H9 (cell line): ENCODE measurements around the gene GPD2. TPM values are rescaled to one million over a fixed set of nuclear protein-coding genes. Genes with fewer than 3 reads are reported as not detected.

ENCODE experiments used
- DNase-seq: peaks from one replicate; pipeline ENCODE4 v3.0.0-alpha.2; 2017
- H2AFZ ChIP-seq: one replicate; pipeline ENCODE4 v1.6.1; 2013; ENCODE audit warnings: mild to moderate bottlenecking, low read length, control low read depth, moderate library complexity
- H2AK5ac ChIP-seq: 2 replicates; pipeline ENCODE4 v1.6.1; 2013; ENCODE audit warnings: low read length, control low read depth, mixed read lengths; ENCODE audit not compliant: insufficient read length
- H2BK120ac ChIP-seq: one replicate; pipeline ENCODE4 v1.6.1; 2013; ENCODE audit warnings: low read depth, mild to moderate bottlenecking, low read length, control low read depth, inconsistent platforms; ENCODE audit not compliant: poor library complexity, severe bottlenecking
- H2BK12ac ChIP-seq: 2 replicates; pipeline ENCODE4 v1.6.1; 2013; ENCODE audit warnings: low read length, control low read depth, mixed read lengths, low read depth; ENCODE audit not compliant: insufficient read length
- H2BK15ac ChIP-seq: 2 replicates; pipeline ENCODE4 v1.6.1; 2013; ENCODE audit warnings: low read depth, low read length, control low read depth
- H2BK20ac ChIP-seq: one replicate; pipeline ENCODE4 v1.6.1; 2013; ENCODE audit warnings: low read depth, mild to moderate bottlenecking, low read length, control low read depth, inconsistent platforms; ENCODE audit not compliant: poor library complexity, severe bottlenecking
- H2BK5ac ChIP-seq: 2 replicates; pipeline ENCODE4 v1.6.1; 2013; ENCODE audit warnings: low read length, control low read depth, mixed read lengths; ENCODE audit not compliant: insufficient read length
- H3K14ac ChIP-seq: 2 replicates; pipeline ENCODE4 v1.6.1; 2013; ENCODE audit warnings: low read length, control low read depth; ENCODE audit not compliant: insufficient read depth
- H3K18ac ChIP-seq: 2 replicates; pipeline ENCODE4 v1.6.1; 2013; ENCODE audit warnings: low read depth, mild to moderate bottlenecking, mixed read lengths, low read length, control low read depth; ENCODE audit not compliant: insufficient read length
- H3K23ac ChIP-seq: 2 replicates; pipeline ENCODE4 v1.6.1; 2013; ENCODE audit warnings: low read length, control low read depth, mixed read lengths, low read depth; ENCODE audit not compliant: insufficient read length
- H3K23me2 ChIP-seq: 2 replicates; pipeline ENCODE4 v1.6.1; 2013; ENCODE audit warnings: low read depth, mild to moderate bottlenecking, mixed read lengths, low read length, control low read depth; ENCODE audit not compliant: insufficient read length, poor library complexity, severe bottlenecking
- H3K27ac ChIP-seq: 2 replicates; pipeline ENCODE4 v1.5.1; 2013; ENCODE audit warnings: low read length, control low read depth, mixed read lengths, low read depth; ENCODE audit not compliant: insufficient read length
- H3K27me3 ChIP-seq: 2 replicates; pipeline ENCODE4 v1.6.1; 2013; ENCODE audit warnings: low read length, control low read depth, inconsistent platforms; ENCODE audit not compliant: insufficient read depth
- H3K4ac ChIP-seq: 2 replicates; pipeline ENCODE4 v1.6.1; 2013; ENCODE audit warnings: low read depth, mild to moderate bottlenecking, control low read depth, inconsistent platforms, low read length, moderate library complexity
- H3K4me1 ChIP-seq: 2 replicates; pipeline ENCODE4 v1.6.1; 2013; ENCODE audit warnings: low read length, control low read depth, inconsistent platforms; ENCODE audit not compliant: insufficient read depth
- H3K4me2 ChIP-seq: 2 replicates; pipeline ENCODE4 v1.6.1; 2013; ENCODE audit warnings: low read length, control low read depth, mixed read lengths; ENCODE audit not compliant: insufficient read length, insufficient read depth
- H3K56ac ChIP-seq: 2 replicates; pipeline ENCODE4 v1.6.1; 2013; ENCODE audit warnings: low read depth, mild to moderate bottlenecking, mixed read lengths, low read length, control low read depth; ENCODE audit not compliant: insufficient read length
- H3K79me1 ChIP-seq: 2 replicates; pipeline ENCODE4 v1.6.1; 2013; ENCODE audit warnings: low read depth, mild to moderate bottlenecking, moderate library complexity, low read length, control low read depth, inconsistent platforms; ENCODE audit not compliant: insufficient read depth, poor library complexity, severe bottlenecking
- H3K79me2 ChIP-seq: 2 replicates; pipeline ENCODE4 v1.6.1; 2013; ENCODE audit warnings: low read length, control low read depth, inconsistent platforms; ENCODE audit not compliant: insufficient read depth
- H3K9ac ChIP-seq: 2 replicates; pipeline ENCODE4 v1.6.1; 2013; ENCODE audit warnings: low read length, control low read depth, mixed read lengths; ENCODE audit not compliant: insufficient read length; ENCODE audit errors: extremely low read depth
- H3K9me3 ChIP-seq: one replicate; pipeline ENCODE4 v1.6.1; 2013; ENCODE audit warnings: low read depth, low read length, inconsistent platforms; ENCODE audit not compliant: control insufficient read depth
- H3T11ph ChIP-seq: one replicate; pipeline ENCODE4 v1.6.1; 2013; ENCODE audit warnings: mild to moderate bottlenecking, low read length, control low read depth, inconsistent platforms
- H4K20me1 ChIP-seq: one replicate; pipeline ENCODE4 v1.6.1; 2013; ENCODE audit not compliant: control insufficient read depth, insufficient read length, insufficient read depth
- H4K5ac ChIP-seq: 2 replicates; pipeline ENCODE4 v1.6.1; 2013; ENCODE audit warnings: low read depth, mild to moderate bottlenecking, mixed read lengths, low read length, control low read depth; ENCODE audit not compliant: insufficient read length
- H4K8ac ChIP-seq: replicated peaks from 2 replicates; pipeline ENCODE4 v1.6.1; 2013; ENCODE audit warnings: low read length, control low read depth, mixed read lengths, low read depth; ENCODE audit not compliant: insufficient read length
- H4K91ac ChIP-seq: 2 replicates; pipeline ENCODE4 v1.6.1; 2013; ENCODE audit warnings: low read depth, mild to moderate bottlenecking, moderate library complexity, mixed read lengths, low read length, control low read depth; ENCODE audit not compliant: insufficient read length
- H3K27ac Mint-ChIP-seq, 3 experiments: 2 replicates in 2 of 3; 3 replicates in 1 of 3; pipeline ENCODE4 v1.8.0; 2020 to 2021; ENCODE audit warnings: mixed read lengths in 3 of 3, mild to moderate bottlenecking in 1 of 3, moderate library complexity in 1 of 3
- H3K27me3 Mint-ChIP-seq: 2 replicates; pipeline ENCODE4 v1.8.0; 2021; ENCODE audit warnings: low read depth, mild to moderate bottlenecking, moderate library complexity, mixed read lengths
- H3K36me3 Mint-ChIP-seq, 3 experiments: 2 replicates in 2 of 3; 3 replicates in 1 of 3; pipeline ENCODE4 v1.8.0; 2020 to 2021; ENCODE audit warnings: low read depth in 3 of 3, mixed read lengths in 3 of 3; ENCODE audit not compliant: insufficient read depth in 1 of 3
- H3K4me1 Mint-ChIP-seq, 2 experiments: 2 replicates each; pipeline ENCODE4 v1.8.0; 2020; ENCODE audit warnings: mixed read lengths in 2 of 2
- H3K4me3 Mint-ChIP-seq, 2 experiments: 2 replicates in 1 of 2; 3 replicates in 1 of 2; pipeline ENCODE4 v1.8.0; 2020 to 2021; ENCODE audit warnings: mild to moderate bottlenecking in 2 of 2, mixed read lengths in 2 of 2, moderate library complexity in 1 of 2
- H3K9me3 Mint-ChIP-seq, 2 experiments: 2 replicates in 1 of 2; 3 replicates in 1 of 2; pipeline ENCODE4 v1.8.0; 2020; ENCODE audit warnings: mild to moderate bottlenecking in 2 of 2, mixed read lengths in 2 of 2, moderate library complexity in 1 of 2
- CTCF ChIP-seq: fragments of 200-600 bp; sonication (generic); conservative IDR thresholded peaks from 3 replicates; pipeline ENCODE4 v1.8.0; 2021; ENCODE audit warnings: antibody characterized with exemption, mild to moderate bottlenecking
- WGBS: extraction: QIAGEN DNeasy Blood & Tissue Kit; methylation state at CpG from one replicate; pipeline ENCODE4 v1.1.7; 2013; ENCODE audit warnings: missing lambda C conversion rate, low lambda C conversion rate, mixed read lengths; ENCODE audit not compliant: insufficient read length; ENCODE audit errors: extremely low coverage; 5-methylcytosine and 5-hydroxymethylcytosine counted together
- total RNA-seq: library from RNA; stranded (reverse); gene quantifications from 2 replicates; pipeline ENCODE4 v1.2.1, GENCODE V29; 2021

GPD2 gene
- total RNA-seq, 1 experiment from 2014 or later: 46.0 TPM

- peaks cover 2 to 7% of the 10 kb centered on the region in 2 experiments; a peak in 2 of 4 replicates for H3K4me1 Mint-ChIP-seq
- Histone ChIP-seq H2BK5ac (no peak overlapping the region), H2AK5ac (no peak overlapping the region), H3K9ac (no peak overlapping the region), H3K79me1 (peaks cover 5% of the 10 kb centered on the region), H2BK20ac (no peak overlapping the region), H2BK15ac (no peak overlapping the region), H3K4ac (no peak overlapping the region), H3K9me3 (no peaks in the 10 kb centered on the region), H3K23ac (no peak overlapping the region), H4K5ac (no peak overlapping the region), H3K27me3 (no peaks in the 10 kb centered on the region), H4K20me1 (no peaks in the 10 kb centered on the region), H4K91ac (no peak overlapping the region), H3K79me2 (peaks cover 1% of the 10 kb centered on the region; the same call in 1 of the 2 replicates), H3T11ph (no peak overlapping the region), H3K56ac (no peak overlapping the region), H2BK12ac (no peak overlapping the region), H3K4me2 (no peak overlapping the region), H4K8ac (no peak overlapping the region), H3K23me2 (no peaks in the 10 kb centered on the region), H3K14ac (no peak overlapping the region), H2BK120ac (no peak overlapping the region), H2AFZ (no peak overlapping the region), H3K27ac (no peak overlapping the region), H3K18ac (no peak overlapping the region), H3K4me1 (0 out of 2 replicates have a peak, but pooled peaks cover 3% of the 10 kb centered on the region)
- TF ChIP-seq CTCF: no peak
- no peak overlapping the region for H3K4me3 Mint-ChIP-seq
- H3K36me3 Mint-ChIP-seq: peaks cover 25 to 26% (median 25%) of the 10 kb centered on the region in 3 experiments
- H3K27ac Mint-ChIP-seq: no peak overlapping the region
- no peak for DNase-seq
- WGBS: no CpG with 5 or more reads among the region's 1 CpG
- H3K9me3 Mint-ChIP-seq: peaks cover 21 to 25% of the 10 kb centered on the region in 2 experiments
- H3K27me3 Mint-ChIP-seq: no peaks in the 10 kb centered on the region
Measured at GRCh38 chr2:156448766-156449165, 12.6 kb downstream of the GPD2 start.
